Measurements from ENCODE around the gene TMEM170A. TPM values are rescaled to one million over a fixed set of nuclear protein-coding genes. Genes with fewer than 3 reads are reported as not detected.
A peak's percentile ranks its signal among the peaks of the same experiment; 100 is the strongest.

TMEM170A gene
- total RNA-seq, 2 donors from 2014 or later: 72.7 to 74.8 TPM

DNA sequence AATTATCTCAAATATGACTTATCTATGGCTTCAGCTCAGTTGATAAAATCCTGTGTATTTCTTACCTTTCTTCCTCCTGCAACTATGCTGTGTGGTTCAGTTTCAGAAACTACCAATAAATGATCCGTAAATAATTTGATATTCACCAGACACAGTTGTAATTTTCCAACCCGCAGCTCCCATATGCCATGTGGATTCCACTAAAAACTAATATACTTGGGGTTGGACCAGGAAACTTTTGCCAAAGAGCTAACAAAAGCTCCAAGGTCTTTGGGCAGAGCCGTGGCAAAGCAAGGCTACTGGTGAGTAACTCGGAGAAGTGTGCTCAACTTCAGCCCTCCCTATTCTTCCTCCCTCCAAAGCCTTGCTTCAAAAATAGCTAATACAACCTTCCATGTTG, 33.1 kb upstream of the TMEM170A start:
- Mint-ChIP-seq H3K4me1 (peaks cover 5% of the 10 kb centered on the region), H3K27me3 (ENCODE audit: insufficient read depth) (peaks cover 26% of the 10 kb centered on the region), H3K36me3 (ENCODE audit: low read depth) (no peaks in the 10 kb centered on the region), H3K9me3 (no peaks in the 10 kb centered on the region), H3K4me3 (no peak overlapping the region), H3K27ac (no peak overlapping the region)
- Histone ChIP-seq H3K27me3 (ENCODE audit: control insufficient read depth, insufficient read depth, low read length, poor library complexity, severe bottlenecking) (peaks cover 13% of the 10 kb centered on the region), H3K27ac (ENCODE audit: low read depth, low read length) (no peak overlapping the region), H3K9me3 (ENCODE audit: control insufficient read depth, low read length) (no peaks in the 10 kb centered on the region), H3K9ac (ENCODE audit: extremely low read depth, low read length, poor library complexity, severe bottlenecking) (no peak overlapping the region), H3K4me3 (ENCODE audit: low read length) (no peak overlapping the region), H3K4me1 (ENCODE audit: control insufficient read depth, insufficient read depth, low read length) (no peaks in the 10 kb centered on the region), H3K36me3 (ENCODE audit: control insufficient read depth, insufficient read depth, low read length) (no peaks in the 10 kb centered on the region)
- TF ChIP-seq, protein P1, sequence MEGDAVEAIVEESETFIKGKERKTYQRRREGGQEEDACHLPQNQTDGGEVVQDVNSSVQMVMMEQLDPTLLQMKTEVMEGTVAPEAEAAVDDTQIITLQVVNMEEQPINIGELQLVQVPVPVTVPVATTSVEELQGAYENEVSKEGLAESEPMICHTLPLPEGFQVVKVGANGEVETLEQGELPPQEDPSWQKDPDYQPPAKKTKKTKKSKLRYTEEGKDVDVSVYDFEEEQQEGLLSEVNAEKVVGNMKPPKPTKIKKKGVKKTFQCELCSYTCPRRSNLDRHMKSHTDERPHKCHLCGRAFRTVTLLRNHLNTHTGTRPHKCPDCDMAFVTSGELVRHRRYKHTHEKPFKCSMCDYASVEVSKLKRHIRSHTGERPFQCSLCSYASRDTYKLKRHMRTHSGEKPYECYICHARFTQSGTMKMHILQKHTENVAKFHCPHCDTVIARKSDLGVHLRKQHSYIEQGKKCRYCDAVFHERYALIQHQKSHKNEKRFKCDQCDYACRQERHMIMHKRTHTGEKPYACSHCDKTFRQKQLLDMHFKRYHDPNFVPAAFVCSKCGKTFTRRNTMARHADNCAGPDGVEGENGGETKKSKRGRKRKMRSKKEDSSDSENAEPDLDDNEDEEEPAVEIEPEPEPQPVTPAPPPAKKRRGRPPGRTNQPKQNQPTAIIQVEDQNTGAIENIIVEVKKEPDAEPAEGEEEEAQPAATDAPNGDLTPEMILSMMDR (conservative IDR thresholded peaks at IDR 0.05): no peak
- no peak for DNase-seq
- 85 to 93% methylated on average over 2 to 4 of the region's 4 CpGs for WGBS, 2 experiments (ENCODE audit: insufficient coverage in 1 of 2, insufficient read length in 1 of 2)

DNA sequence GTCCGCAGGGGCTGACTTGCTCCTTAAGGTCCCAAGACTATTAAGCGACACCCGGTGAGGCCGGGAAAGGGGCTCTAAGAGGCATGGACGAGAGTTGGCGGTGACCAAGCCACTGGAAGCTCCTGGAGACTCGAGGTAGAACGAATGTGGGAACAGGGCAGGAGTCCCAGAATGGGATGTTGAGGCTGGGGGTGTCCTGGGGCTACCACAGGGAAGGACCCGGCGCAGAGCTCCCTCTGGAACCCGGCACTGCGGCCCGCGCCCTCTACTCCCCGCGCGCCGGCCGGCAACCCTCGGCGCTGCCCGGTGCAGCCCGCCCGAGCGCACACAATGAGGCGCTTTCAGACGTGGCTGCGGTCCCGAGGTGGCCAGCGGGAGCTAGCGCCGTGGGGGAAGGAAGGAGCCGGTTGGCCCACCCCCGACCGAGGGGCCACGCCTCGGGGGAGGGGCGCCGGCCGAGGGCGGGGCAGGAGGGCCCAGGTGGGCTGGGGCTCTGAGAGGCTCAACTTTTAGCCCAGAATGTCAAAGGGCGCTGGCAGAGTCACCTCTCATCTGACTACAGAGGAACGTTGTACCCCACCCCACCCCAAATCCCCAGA, 30.7 kb upstream of the TMEM170A start, which contains the start of gene CHST6:
Gene CHST6, minus strand, starts transcription at position 366 of the 599 bp plus-strand sequence. CDS start 15,613 bp downstream, outside the sequence.
- Histone ChIP-seq H3K27ac (ENCODE audit: low read depth, low read length) (no peak within 1 kb of the TSS), H3K9ac (ENCODE audit: extremely low read depth, low read length, poor library complexity, severe bottlenecking) (peak within 1 kb of the TSS; percentile 49), H3K4me1 (ENCODE audit: control insufficient read depth, insufficient read depth, low read length) (no peaks in the 10 kb centered on the region), H3K36me3 (ENCODE audit: control insufficient read depth, insufficient read depth, low read length) (no peaks in the 10 kb centered on the region), H3K9me3 (ENCODE audit: control insufficient read depth, low read length) (no peaks in the 10 kb centered on the region), H3K27me3 (ENCODE audit: control insufficient read depth, insufficient read depth, low read length, poor library complexity, severe bottlenecking) (peaks cover 13% of the 10 kb centered on the region), H3K4me3 (ENCODE audit: low read length) (peak within 1 kb of the TSS; percentile 86)
- TF ChIP-seq, protein P1 (conservative IDR thresholded peaks at IDR 0.05): no peak
- Mint-ChIP-seq H3K36me3 (ENCODE audit: low read depth) (no peaks in the 10 kb centered on the region), H3K27ac (peak within 1 kb of the TSS; percentile 68), H3K4me3 (peak within 1 kb of the TSS; percentile 80), H3K27me3 (ENCODE audit: insufficient read depth) (peaks cover 18% of the 10 kb centered on the region), H3K4me1 (peaks cover 5% of the 10 kb centered on the region), H3K9me3 (no peaks in the 10 kb centered on the region)
- DNase-seq: peak; percentile 93
- 2% methylated on average over 17 to 43 of the region's 43 CpGs for WGBS, 2 experiments (ENCODE audit: insufficient coverage in 1 of 2, insufficient read length in 1 of 2)

DNA sequence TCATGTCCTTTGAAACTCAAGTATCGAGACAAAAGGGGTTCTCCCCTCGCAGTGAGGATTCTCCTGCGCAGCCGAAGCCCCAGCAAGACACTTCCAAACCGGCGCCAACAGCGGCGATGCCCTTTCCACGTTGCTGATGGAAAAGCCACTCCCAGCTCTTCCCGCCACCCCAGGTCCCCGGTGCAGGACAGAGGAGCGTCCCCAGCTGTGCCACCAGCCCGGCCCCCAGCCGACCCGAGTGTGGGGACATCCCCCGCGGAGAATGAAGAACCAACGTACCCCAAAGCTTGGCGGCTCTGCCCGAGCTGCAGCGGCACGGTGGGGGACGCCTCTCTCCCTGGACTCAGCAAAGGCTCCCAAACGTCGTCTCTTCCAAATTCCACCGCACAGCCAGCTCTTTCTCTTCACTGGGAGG, 30.2 kb upstream of the TMEM170A start:
- Mint-ChIP-seq H3K4me1 (peaks cover 5% of the 10 kb centered on the region), H3K4me3 (peak overlapping the region; percentile 80), H3K9me3 (no peaks in the 10 kb centered on the region), H3K27me3 (ENCODE audit: insufficient read depth) (peaks cover 18% of the 10 kb centered on the region), H3K27ac (peak overlapping the region; percentile 68), H3K36me3 (ENCODE audit: low read depth) (no peaks in the 10 kb centered on the region)
- H3K27ac ChIP-seq (ENCODE audit: low read depth, low read length): no peak overlapping the region
- H3K9me3 ChIP-seq (ENCODE audit: control insufficient read depth, low read length): no peaks in the 10 kb centered on the region
- H3K27me3 ChIP-seq (ENCODE audit: control insufficient read depth, insufficient read depth, low read length, poor library complexity, severe bottlenecking): peaks cover 13% of the 10 kb centered on the region
- WGBS, 2 experiments (ENCODE audit: insufficient coverage in 1 of 2, insufficient read length in 1 of 2): 6 to 12% methylated on average over 13 to 26 of the region's 26 CpGs
- TF ChIP-seq, protein P1 (conservative IDR thresholded peaks at IDR 0.05): no peak
- peak overlapping the region; percentile 86 for H3K4me3 ChIP-seq (ENCODE audit: low read length)
- no peaks in the 10 kb centered on the region for H3K4me1 ChIP-seq (ENCODE audit: control insufficient read depth, insufficient read depth, low read length)
- H3K36me3 ChIP-seq (ENCODE audit: control insufficient read depth, insufficient read depth, low read length): no peaks in the 10 kb centered on the region
- no peak for DNase-seq
- peak overlapping the region; percentile 49 for H3K9ac ChIP-seq (ENCODE audit: extremely low read depth, low read length, poor library complexity, severe bottlenecking)

Data from endodermal cell (in vitro differentiated cells).